ENCODE results near the gene ACAP2.

Gene ACAP2

DNA sequence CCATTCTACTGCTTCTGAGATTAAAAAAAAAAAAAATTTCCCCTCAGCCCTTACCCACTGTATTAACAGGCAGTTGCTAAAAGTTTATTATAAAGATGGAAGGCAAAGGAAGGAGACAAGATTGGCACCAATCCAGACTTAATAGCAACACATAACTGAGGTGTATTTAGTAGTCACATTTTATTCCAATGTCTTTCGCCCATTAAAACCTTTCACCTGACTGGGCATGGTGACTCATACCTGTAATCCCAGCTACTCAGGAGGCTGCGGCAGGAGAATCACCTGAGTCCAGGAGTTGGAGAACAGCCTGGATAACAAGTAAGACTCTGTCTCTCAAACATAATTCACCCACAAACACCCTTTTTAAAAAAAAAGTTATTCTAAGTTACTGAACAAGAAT is 4.4 kb downstream of the ACAP2 start:
- no peaks in the 10 kb centered on the region for H3K27me3 ChIP-seq (ENCODE audit: insufficient read depth, poor library complexity, severe bottlenecking)
- TF ChIP-seq, protein P1, sequence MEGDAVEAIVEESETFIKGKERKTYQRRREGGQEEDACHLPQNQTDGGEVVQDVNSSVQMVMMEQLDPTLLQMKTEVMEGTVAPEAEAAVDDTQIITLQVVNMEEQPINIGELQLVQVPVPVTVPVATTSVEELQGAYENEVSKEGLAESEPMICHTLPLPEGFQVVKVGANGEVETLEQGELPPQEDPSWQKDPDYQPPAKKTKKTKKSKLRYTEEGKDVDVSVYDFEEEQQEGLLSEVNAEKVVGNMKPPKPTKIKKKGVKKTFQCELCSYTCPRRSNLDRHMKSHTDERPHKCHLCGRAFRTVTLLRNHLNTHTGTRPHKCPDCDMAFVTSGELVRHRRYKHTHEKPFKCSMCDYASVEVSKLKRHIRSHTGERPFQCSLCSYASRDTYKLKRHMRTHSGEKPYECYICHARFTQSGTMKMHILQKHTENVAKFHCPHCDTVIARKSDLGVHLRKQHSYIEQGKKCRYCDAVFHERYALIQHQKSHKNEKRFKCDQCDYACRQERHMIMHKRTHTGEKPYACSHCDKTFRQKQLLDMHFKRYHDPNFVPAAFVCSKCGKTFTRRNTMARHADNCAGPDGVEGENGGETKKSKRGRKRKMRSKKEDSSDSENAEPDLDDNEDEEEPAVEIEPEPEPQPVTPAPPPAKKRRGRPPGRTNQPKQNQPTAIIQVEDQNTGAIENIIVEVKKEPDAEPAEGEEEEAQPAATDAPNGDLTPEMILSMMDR (IDR thresholded peaks at IDR 0.05; ENCODE audit: insufficient read depth, low read length): no peak
- TF ChIP-seq REST (IDR thresholded peaks at IDR 0.05; ENCODE audit: insufficient replicate concordance, low read depth) (no peak), POLR2AphosphoS5 (IDR thresholded peaks at IDR 0.05; ENCODE audit: low read depth) (no peak), SPI1 (IDR thresholded peaks at IDR 0.05; ENCODE audit: borderline replicate concordance, low read depth) (no peak), GABPA (IDR thresholded peaks at IDR 0.05; ENCODE audit: low read depth) (no peak)
- H3K27ac ChIP-seq (replicated peaks): no peak overlapping the region
- H3K4me3 ChIP-seq (replicated peaks; ENCODE audit: insufficient read depth, low read length): no peak overlapping the region
- DNase-seq (ENCODE audit: low read depth in 1 of 2, low spot score in 1 of 2): no peak

DNA sequence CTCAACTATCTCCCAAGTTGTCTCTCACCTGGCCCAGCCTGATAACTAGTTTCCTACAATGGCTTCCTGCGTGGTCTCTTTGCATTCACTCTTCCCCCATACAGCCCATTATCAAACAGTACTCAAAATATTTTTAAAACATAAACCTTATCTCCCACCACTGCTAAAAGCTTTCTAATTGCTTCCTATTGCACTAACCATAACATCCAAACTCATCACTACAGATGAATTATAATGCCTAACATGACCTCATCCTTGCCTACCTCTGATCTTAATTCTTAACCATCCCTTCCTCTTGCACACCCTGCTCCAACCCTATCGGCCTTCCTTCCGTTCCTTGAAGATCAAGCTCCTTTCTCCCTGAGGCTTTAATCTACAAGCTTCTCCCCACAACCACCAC is 17.0 kb downstream of the ACAP2 start:
- no peak overlapping the region for H3K27ac ChIP-seq (replicated peaks)
- H3K4me3 ChIP-seq (replicated peaks; ENCODE audit: insufficient read depth, low read length): no peak overlapping the region

GRCh38 chr3:195423818-195424217 is 19.0 kb downstream of the ACAP2 start:
- no peak for TF ChIP-seq POLR2AphosphoS5 (IDR thresholded peaks at IDR 0.05; ENCODE audit: low read depth)
- H3K27me3 ChIP-seq (ENCODE audit: insufficient read depth, poor library complexity, severe bottlenecking): no peaks in the 10 kb centered on the region
- no peak overlapping the region for H3K4me3 ChIP-seq (replicated peaks; ENCODE audit: insufficient read depth, low read length)
- H3K27ac ChIP-seq (replicated peaks): no peak overlapping the region
- no peak for DNase-seq (ENCODE audit: low read depth in 1 of 2, low spot score in 1 of 2)

More for the DNA sequence above, 17.0 kb downstream of the ACAP2 start:
- no peak for DNase-seq (ENCODE audit: low read depth in 1 of 2, low spot score in 1 of 2)
- H3K27me3 ChIP-seq (ENCODE audit: insufficient read depth, poor library complexity, severe bottlenecking): no peaks in the 10 kb centered on the region
- TF ChIP-seq GABPA (IDR thresholded peaks at IDR 0.05; ENCODE audit: low read depth) (no peak), REST (IDR thresholded peaks at IDR 0.05; ENCODE audit: insufficient replicate concordance, low read depth) (no peak), SPI1 (IDR thresholded peaks at IDR 0.05; ENCODE audit: borderline replicate concordance, low read depth) (no peak), POLR2AphosphoS5 (IDR thresholded peaks at IDR 0.05; ENCODE audit: low read depth) (no peak)
- TF ChIP-seq, protein P1 (IDR thresholded peaks at IDR 0.05; ENCODE audit: insufficient read depth, low read length): no peak

DNA sequence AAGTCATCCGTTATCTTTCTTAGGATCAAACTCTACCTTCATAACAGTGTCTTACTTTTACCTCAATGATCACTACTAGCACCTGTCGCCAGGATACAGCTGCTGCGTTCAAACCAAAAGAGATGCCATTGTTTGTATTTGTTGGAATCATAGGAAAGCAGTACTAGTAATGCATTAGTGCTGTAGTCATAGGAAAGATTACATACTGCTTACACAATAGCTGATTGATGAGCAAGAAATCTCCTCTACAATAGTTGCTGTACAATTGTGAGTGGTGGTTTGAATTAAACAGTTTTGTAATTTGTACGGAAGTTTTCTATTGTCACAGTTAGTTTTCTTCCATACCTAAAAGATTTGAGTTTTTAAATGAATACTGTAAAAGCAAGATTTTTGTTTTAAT is 21.4 kb downstream of the ACAP2 start:
- TF ChIP-seq POLR2AphosphoS5 (IDR thresholded peaks at IDR 0.05; ENCODE audit: low read depth): no peak
- no peak for TF ChIP-seq SPI1 (IDR thresholded peaks at IDR 0.05; ENCODE audit: borderline replicate concordance, low read depth)
- no peak for TF ChIP-seq REST (IDR thresholded peaks at IDR 0.05; ENCODE audit: insufficient replicate concordance, low read depth)
- TF ChIP-seq GABPA (IDR thresholded peaks at IDR 0.05; ENCODE audit: low read depth): no peak
- TF ChIP-seq, protein P1 (IDR thresholded peaks at IDR 0.05; ENCODE audit: insufficient read depth, low read length): no peak

More for the DNA sequence above, 21.4 kb downstream of the ACAP2 start:
- Histone ChIP-seq H3K4me3 (replicated peaks; ENCODE audit: insufficient read depth, low read length) (no peak overlapping the region), H3K27me3 (ENCODE audit: insufficient read depth, poor library complexity, severe bottlenecking) (no peaks in the 10 kb centered on the region), H3K27ac (replicated peaks) (no peak overlapping the region)
- no peak for DNase-seq (ENCODE audit: low read depth in 1 of 2, low spot score in 1 of 2)
